OCI-LY3 (cell line): ENCODE results near the gene CALM1.

Experiments
- CTCF ChIP-seq: fragments of 200-600, 300-600 bp; sonication (generic); IDR thresholded peaks from 2 replicates; pipeline ENCODE4 v1.5.1; 2014; ENCODE audit warnings: antibody characterized with exemption, low read length, low read depth
- EZH2phosphoT487 ChIP-seq: fragments of 200-600 bp; shearing (Covaris generic); IDR thresholded peaks from 2 replicates; pipeline ENCODE4 v1.6.1; 2018; ENCODE audit warnings: antibody characterized with exemption, mixed run types, low read depth

GRCh38 chr14:90348270-90348669, 48.6 kb upstream of the CALM1 start:
- TF ChIP-seq CTCF (no peak), EZH2phosphoT487 (no peak)
